SH-SY5Y (cell line): Measurements from ENCODE around the gene RASA2.

Experiments
- GATA2 ChIP-seq: IDR thresholded peaks from 2 replicates; pipeline ENCODE4 v1.6.1; 2011; ENCODE audit warnings: mild to moderate bottlenecking, low read depth, low read length
- GATA3 ChIP-seq: IDR thresholded peaks from 2 replicates; pipeline ENCODE4 v1.6.1; 2011; ENCODE audit warnings: low read depth, mild to moderate bottlenecking, low read length, moderate library complexity

RASA2 gene

DNA sequence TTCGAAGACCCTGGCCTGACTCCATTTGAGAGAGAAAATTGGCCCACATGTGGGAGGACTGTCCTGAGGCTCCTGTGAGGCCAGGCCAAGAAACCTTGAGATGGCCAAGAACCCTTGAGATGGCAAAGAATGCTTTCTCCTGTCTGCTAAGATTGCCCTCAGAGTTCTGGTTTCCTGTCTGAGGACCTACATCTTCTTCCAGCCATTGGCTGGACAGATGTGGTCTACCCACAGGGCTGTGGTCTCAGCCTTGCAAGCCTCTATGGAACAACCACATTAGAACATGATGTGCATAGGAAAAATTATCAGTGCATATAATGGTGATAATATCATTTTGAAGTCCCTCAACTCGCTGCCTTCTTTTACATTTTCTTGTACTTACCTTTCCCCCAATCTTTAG lies 10.8 kb upstream of the RASA2 start:
- TF ChIP-seq GATA2, result no peak
- TF ChIP-seq GATA3, result no peak

- no peak for TF ChIP-seq GATA3
- TF ChIP-seq GATA2, result no peak
These were observed 9.6 kb upstream of the RASA2 start for GRCh38 chr3:141477224-141477623.

DNA sequence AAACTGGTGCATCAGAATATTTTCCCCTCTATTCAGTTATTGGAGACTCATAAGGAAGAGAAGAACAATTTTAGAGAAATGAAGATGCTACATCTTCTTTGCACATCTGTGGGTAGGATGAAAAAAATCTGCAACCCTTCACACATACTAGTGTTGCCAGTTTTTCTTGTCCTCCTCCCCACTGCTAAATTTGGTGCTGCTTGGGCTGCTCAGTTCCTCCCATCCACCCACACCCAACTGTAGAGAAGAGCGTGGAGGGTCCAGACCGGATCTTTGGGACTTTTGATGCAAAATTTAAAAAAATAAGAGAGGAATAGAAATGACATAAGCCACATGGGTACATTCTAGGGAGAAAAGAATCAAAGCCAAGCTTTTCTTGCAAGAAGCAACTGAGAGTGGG lies 8.7 kb upstream of the RASA2 start:
- TF ChIP-seq GATA3, result no peak
- TF ChIP-seq GATA2, result no peak

- TF ChIP-seq GATA2, result no peak
- TF ChIP-seq GATA3, result no peak
These were observed 4.4 kb upstream of the RASA2 start for GRCh38 chr3:141482245-141482922.

DNA sequence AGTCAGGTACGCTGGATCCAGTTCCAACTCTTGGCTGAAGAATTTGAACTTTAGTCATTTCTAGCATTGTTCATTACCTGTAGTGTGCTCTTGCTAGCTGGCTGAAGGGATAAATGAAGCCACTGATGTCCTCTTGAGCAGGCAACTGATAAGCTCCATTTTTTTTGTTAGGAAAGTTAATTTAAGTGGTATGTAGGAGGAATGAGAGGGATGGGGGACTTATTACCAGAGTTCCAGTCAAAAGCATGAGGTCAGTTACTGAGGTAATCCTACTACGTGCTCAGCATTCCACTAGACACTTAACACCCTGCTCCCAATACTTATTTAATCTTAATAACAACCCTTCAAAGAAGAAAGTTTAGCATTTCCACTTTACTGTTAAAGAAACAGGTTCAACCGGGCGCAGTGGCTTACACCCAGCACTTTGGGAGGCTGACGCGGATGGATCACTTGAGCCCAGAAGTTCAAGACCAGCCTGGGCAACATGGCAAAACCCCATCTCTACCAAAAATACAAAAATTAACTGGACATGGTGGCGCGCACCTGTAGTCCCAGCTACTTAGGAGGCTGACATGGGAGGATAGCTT lies 2.0 kb upstream of the RASA2 start:
- no peak for TF ChIP-seq GATA3
- no peak for TF ChIP-seq GATA2

GRCh38 chr3:141485641-141486495 lies 959 bp upstream of the RASA2 start:
- no peak for TF ChIP-seq GATA3
- no peak for TF ChIP-seq GATA2

- TF ChIP-seq GATA3, result no peak
- no peak for TF ChIP-seq GATA2
These were observed 406 bp upstream of the RASA2 start for GRCh38 chr3:141486496-141486745.

- TF ChIP-seq GATA2, result no peak
- no peak for TF ChIP-seq GATA3
These were observed 860 bp downstream of the RASA2 start for GRCh38 chr3:141487521-141488252.

DNA sequence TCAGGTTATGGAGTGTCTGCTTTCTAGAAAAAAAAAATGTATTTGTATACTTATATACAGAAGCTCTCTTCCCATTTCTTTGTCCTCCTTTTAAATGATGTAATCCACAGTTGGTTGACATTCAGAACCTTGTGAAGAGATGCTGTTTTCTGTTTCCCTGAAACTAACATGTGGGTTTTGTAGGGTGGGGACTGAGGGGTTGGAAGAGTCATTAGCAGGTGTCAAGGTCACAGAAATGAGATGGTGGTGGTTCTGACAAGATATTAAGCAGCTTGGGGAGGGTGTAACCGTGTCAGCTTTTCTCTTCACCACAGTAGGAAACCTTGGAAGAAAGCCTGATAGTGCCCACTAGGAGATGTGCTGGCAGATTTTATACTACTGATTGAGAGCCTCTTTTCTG lies 2.4 kb downstream of the RASA2 start:
- TF ChIP-seq GATA2, result no peak
- no peak for TF ChIP-seq GATA3

GRCh38 chr3:141491081-141491480 lies 4.3 kb downstream of the RASA2 start:
- TF ChIP-seq GATA3 (no peak), GATA2 (no peak)

GRCh38 chr3:141491929-141492328 lies 5.1 kb downstream of the RASA2 start:
- no peak for TF ChIP-seq GATA2
- TF ChIP-seq GATA3, result no peak

DNA sequence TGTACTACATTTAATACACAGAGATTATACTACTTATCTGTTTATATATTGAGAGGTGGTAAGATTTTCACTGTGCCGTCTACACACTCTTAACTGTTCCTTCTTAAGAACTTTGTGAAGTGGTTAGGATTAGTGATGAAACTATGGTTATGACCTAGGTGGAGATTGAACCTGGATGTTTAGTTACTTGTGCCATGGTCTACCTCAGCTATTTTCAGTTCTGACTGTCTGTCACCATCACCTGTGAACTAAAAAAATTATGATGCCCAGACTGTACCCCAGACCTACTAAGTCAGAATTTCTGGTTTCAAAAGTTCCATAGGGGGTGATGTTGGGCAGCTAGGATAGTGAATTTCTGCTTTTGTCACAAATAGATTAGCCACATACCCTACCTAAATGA lies 6.4 kb downstream of the RASA2 start:
- TF ChIP-seq GATA3 (no peak), GATA2 (no peak)

- TF ChIP-seq GATA2 (no peak), GATA3 (no peak)
These were observed 11.9 kb downstream of the RASA2 start for GRCh38 chr3:141498598-141499223.

- TF ChIP-seq GATA2, result no peak
- TF ChIP-seq GATA3, result no peak
These were observed 12.5 kb downstream of the RASA2 start for GRCh38 chr3:141499284-141499683.
